ENCODE data around the gene B4GALT2. TPM values are rescaled to one million over a fixed set of nuclear protein-coding genes. Genes with fewer than 3 reads are reported as not detected.

The B4GALT2 gene
- total and polyA plus RNA-seq, 2 of the 4 experiments (the other 2 are of a cell fraction), result 52.3 to 60.8 TPM

DNA sequence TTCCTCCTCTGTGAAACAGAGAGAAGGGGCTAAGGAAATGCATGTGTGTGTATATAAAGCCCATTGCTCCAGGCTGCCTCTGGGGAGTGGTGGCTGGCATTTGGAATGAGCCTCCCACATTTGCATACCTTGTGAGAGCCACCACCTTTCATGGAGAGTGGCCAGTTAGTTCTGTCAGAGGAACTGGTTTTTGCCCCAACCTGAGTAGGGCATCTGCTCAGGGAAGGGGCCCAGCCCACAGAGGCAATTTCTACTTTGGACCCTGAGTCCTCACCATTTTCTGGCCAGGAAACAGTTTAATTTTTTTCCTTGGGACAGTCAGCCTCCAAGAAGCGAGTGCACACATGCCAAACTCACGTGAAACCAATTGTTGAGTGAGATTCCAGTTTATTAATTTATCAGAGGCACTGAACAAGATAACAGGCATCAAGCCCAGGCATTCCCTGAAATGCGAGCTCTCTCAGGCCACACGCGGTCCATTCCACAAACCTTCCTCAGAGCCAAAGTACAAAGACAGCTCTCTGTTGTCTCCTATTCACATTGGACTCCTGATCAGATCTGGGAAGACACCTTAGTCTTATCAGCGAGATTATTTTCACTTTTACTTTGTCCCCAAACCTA lies 53.3 kb downstream of the B4GALT2 start:
- DNase-seq, result peak; percentile 41
- Histone ChIP-seq H3K56ac (ENCODE audit: extremely low read depth, insufficient read depth, low read length) (no peak overlapping the region), H3K9ac (ENCODE audit: low read depth, low read length) (no peak overlapping the region), H3K14ac (replicated peaks; ENCODE audit: low read depth, low read length) (0 out of 2 replicates have a peak overlapping the region, but pooled peaks have one; percentile 16), H3K23ac (ENCODE audit: low read depth, low read length) (peak overlapping the region; percentile 48; the same call in 1 of the 2 replicates), H3K4me3 (ENCODE audit: insufficient read depth, low read depth, low read length) (no peak overlapping the region), H2BK120ac (ENCODE audit: low read depth, low read length) (peak overlapping the region; percentile 24; the same call in 1 of the 2 replicates), H4K5ac (ENCODE audit: low read depth, low read length) (no peak overlapping the region), H3K9me1 (ENCODE audit: insufficient read depth, low read length) (peaks cover 7% of the 10 kb centered on the region; the same call in 1 of the 2 replicates), H3K79me1 (ENCODE audit: low read depth in 1 of 2, low read length in 2 of 2) (peaks cover 0 to 11% of the 10 kb centered on the region in 2 experiments; a peak in 2 of 4 replicates), H3K36me3 (ENCODE audit: control insufficient read depth, insufficient read depth, low read length) (no peaks in the 10 kb centered on the region), H2AK9ac (replicated peaks; ENCODE audit: low read depth, low read length, poor library complexity) (peak overlapping the region; percentile 22), H3K18ac (ENCODE audit: low read depth, low read length) (no peak overlapping the region), H4K20me1 (ENCODE audit: insufficient read depth, low read length) (no peaks in the 10 kb centered on the region), H2AK5ac (ENCODE audit: low read depth, low read length) (no peak overlapping the region; the same call in 1 of the 2 replicates), H2BK5ac (ENCODE audit: low read depth, low read length, poor library complexity, severe bottlenecking) (no peak overlapping the region), H3K27ac (ENCODE audit: insufficient read depth, low read length) (no peak overlapping the region; the same call in 1 of the 2 replicates), H2BK20ac (ENCODE audit: low read depth, low read length) (no peak overlapping the region), H3K4ac (ENCODE audit: low read depth, low read length) (peak overlapping the region; percentile 59), H3K27me3 (ENCODE audit: control insufficient read depth, insufficient read depth, low read length) (no peaks in the 10 kb centered on the region), H4K91ac (ENCODE audit: insufficient read depth, low read depth, low read length) (0 out of 2 replicates have a peak overlapping the region, but pooled peaks have one; percentile 21), H3K4me2 (ENCODE audit: low read depth, low read length) (no peak overlapping the region; the same call in 1 of the 2 replicates), H2BK15ac (ENCODE audit: low read depth, low read length) (0 out of 3 replicates have a peak overlapping the region, but pooled peaks have one; percentile 6), H3K4me1 (ENCODE audit: control insufficient read depth, insufficient read depth, low read length) (peaks cover 14% of the 10 kb centered on the region; the same call in 1 of the 2 replicates), H2AFZ (replicated peaks; ENCODE audit: low read length, poor library complexity) (peak overlapping the region; percentile 15), H4K8ac (ENCODE audit: low read depth in 2 of 2, low read length in 2 of 2) (peak overlapping the region in 1 of 2 experiments; percentile 50; a peak in 1 of 4 replicates), H3K9me3 (ENCODE audit: control insufficient read depth, insufficient read depth, low read length) (no peaks in the 10 kb centered on the region)
- no peak for ATAC-seq (ENCODE audit: low read depth)
- in situ Hi-C loops (cut with MboI; ENCODE audit: low sequenced_read_pairs) (no loop called here), dilution Hi-C loops (cut with HindIII; ENCODE audit: low sequenced_read_pairs, unreplicated experiment) (no loop called here), intact Hi-C loops (cut with micrococcal nuclease) (no loop called here)
- CTCF ChIA-PET, result interaction anchor here (0.7 to 2.5 kb wide), 3 partner anchors 16 to 749 kb away, joined by 3 to 9 read pairs (median 5); no protein-coding TSS in a partner anchor
- 20% methylated on average over 2 of the region's 6 CpGs; no CpG with 5 or more reads in 1 of the 2 experiments for WGBS, 2 experiments (ENCODE audit: extremely low coverage in 2 of 2, insufficient read length in 1 of 2)
- POLR2A ChIA-PET (ENCODE audit: unreplicated experiment), result no interaction called here
- no TSS peak for BruUV-seq (replicated peaks)
- TF ChIP-seq RFX5 (IDR thresholded peaks at IDR 0.05; ENCODE audit: low read depth, low read length) (no peak), MAZ (IDR thresholded peaks at IDR 0.05; ENCODE audit: borderline replicate concordance, low read depth, low read length) (no peak), MXI1 (IDR thresholded peaks at IDR 0.05; ENCODE audit: borderline replicate concordance, low read depth, low read length) (no peak), RCOR1 (IDR thresholded peaks at IDR 0.05; ENCODE audit: insufficient replicate concordance, low read length) (no peak), BHLHE40 (IDR thresholded peaks at IDR 0.05; ENCODE audit: low read depth, low read length) (0 out of 2 replicates have a peak, but pooled peaks have one; percentile 27), CEBPB (IDR thresholded peaks at IDR 0.05; ENCODE audit: low read depth, low read length) (no peak)

Measured in IMR-90 (cell line).